GM23248 (cell line): ENCODE measurements around the gene NKAP.

Experiments
- EZH2 ChIP-seq: fragments of 200-600 bp; sonication (generic); IDR thresholded peaks from 2 replicates; pipeline ENCODE4 v1.6.1; 2018; ENCODE audit warnings: antibody characterized with exemption, mild to moderate bottlenecking; ENCODE audit not compliant: insufficient read depth, poor library complexity, severe bottlenecking
- EZH2phosphoT487 ChIP-seq: fragments of 200-600 bp; sonication (generic); IDR thresholded peaks from 2 replicates; pipeline ENCODE4 v1.6.1; 2018; ENCODE audit warnings: antibody characterized with exemption, moderate library complexity, mild to moderate bottlenecking, low read depth; ENCODE audit not compliant: insufficient read depth

DNA sequence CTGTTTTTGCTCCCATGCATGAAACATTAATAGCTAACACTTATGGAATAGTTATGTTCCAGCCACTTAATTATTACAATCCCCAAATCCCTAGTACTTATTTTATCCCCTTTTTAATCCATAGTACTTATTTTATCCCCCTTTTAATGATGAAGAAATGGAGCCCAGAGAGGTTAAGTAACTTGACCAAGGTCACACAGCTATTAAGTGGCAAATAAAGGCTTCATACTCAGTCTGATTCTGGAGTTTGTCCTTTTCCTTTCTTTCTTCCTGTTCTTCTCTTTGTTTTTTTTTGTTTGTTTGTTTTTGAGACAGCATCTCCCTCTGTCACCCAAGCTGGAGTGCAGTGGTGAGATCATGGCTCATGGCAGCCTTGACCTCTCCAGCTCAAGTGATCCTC, 2.2 kb downstream of the NKAP start:
- TF ChIP-seq EZH2 (no peak), EZH2phosphoT487 (no peak)
